Epithelial cell of proximal tubule (primary cell): ENCODE measurements around the gene SULF2. TPM values are rescaled to one million over a fixed set of nuclear protein-coding genes. Genes with fewer than 3 reads are reported as not detected.

ENCODE experiments used
- DNase-seq: peaks from one replicate; pipeline ENCODE4 v3.0.0-alpha.2; 2011; ENCODE audit warnings: low read depth
- H3K4me3 ChIP-seq: 2 replicates; pipeline ENCODE4 v1.5.1; 2011; ENCODE audit warnings: low read depth, mild to moderate bottlenecking, low read length
- CTCF ChIP-seq: conservative IDR thresholded peaks from 2 replicates; pipeline ENCODE4 v1.5.1; 2012; ENCODE audit warnings: low read depth, mild to moderate bottlenecking, low read length
- total RNA-seq: library from RNA; depleted of rRNA; stranded (reverse); fragments of >200 nt; gene quantifications from 2 replicates; pipeline ENCODE4 v1.2.3, GENCODE V29; 2015

Gene SULF2
- total RNA-seq, 1 donor from 2014 or later, result 20.4 TPM

GRCh38 chr20:47717421-47717820 lies 67.9 kb downstream of the SULF2 start:
- no peak for DNase-seq
- H3K4me3 ChIP-seq, result no peak overlapping the region
- no peak for TF ChIP-seq CTCF

GRCh38 chr20:47713878-47714450 lies 71.3 kb downstream of the SULF2 start:
- no peak overlapping the region for H3K4me3 ChIP-seq
- no peak for DNase-seq
- no peak for TF ChIP-seq CTCF

- DNase-seq, result no peak
- no peak overlapping the region for H3K4me3 ChIP-seq
- no peak for TF ChIP-seq CTCF
Observed at GRCh38 chr20:47713163-47713562, 72.1 kb downstream of the SULF2 start.

GRCh38 chr20:47711046-47711752 lies 74.1 kb downstream of the SULF2 start:
- DNase-seq, result no peak
- no peak for TF ChIP-seq CTCF
- no peak overlapping the region for H3K4me3 ChIP-seq

GRCh38 chr20:47710665-47711045 lies 74.6 kb downstream of the SULF2 start:
- no peak for TF ChIP-seq CTCF
- no peak overlapping the region for H3K4me3 ChIP-seq
- DNase-seq, result no peak

- no peak for DNase-seq
- H3K4me3 ChIP-seq, result no peak overlapping the region
- TF ChIP-seq CTCF, result no peak
Observed at GRCh38 chr20:47708953-47709833, 76.1 kb downstream of the SULF2 start.
